GM21786 (cell line): ENCODE measurements around the gene MNX1.

Experiments used
- ATAC-seq: cut with Tn5 transposase; IDR thresholded peaks from one replicate; pipeline ENCODE4 v1.9.1; 2021; ENCODE audit not compliant: unreplicated experiment

Gene MNX1

GRCh38 chr7:157033483-157034473 is 23.3 kb upstream of the MNX1 start:
- ATAC-seq = no peak

GRCh38 chr7:157032644-157033482 is 22.4 kb upstream of the MNX1 start:
- ATAC-seq = no peak

GRCh38 chr7:157032128-157032527 is 21.7 kb upstream of the MNX1 start:
- ATAC-seq = no peak

GRCh38 chr7:157028199-157028903 is 17.9 kb upstream of the MNX1 start:
- no peak for ATAC-seq

- no peak for ATAC-seq
Measured at GRCh38 chr7:157027568-157028198, 17.2 kb upstream of the MNX1 start.

GRCh38 chr7:157024716-157025115 is 14.3 kb upstream of the MNX1 start:
- ATAC-seq = no peak

GRCh38 chr7:157023589-157023905 is 13.1 kb upstream of the MNX1 start:
- ATAC-seq = no peak

GRCh38 chr7:157022681-157023588 is 12.5 kb upstream of the MNX1 start:
- no peak for ATAC-seq

- no peak for ATAC-seq
Measured at GRCh38 chr7:157021871-157022680, 11.6 kb upstream of the MNX1 start.

GRCh38 chr7:157021071-157021870 is 10.8 kb upstream of the MNX1 start:
- no peak for ATAC-seq

- no peak for ATAC-seq
Measured at GRCh38 chr7:157020514-157021070, 10.1 kb upstream of the MNX1 start.

- no peak for ATAC-seq
Measured at GRCh38 chr7:157019718-157020451, 9.4 kb upstream of the MNX1 start.

- no peak for ATAC-seq
Measured at GRCh38 chr7:157018997-157019608, 8.6 kb upstream of the MNX1 start.

GRCh38 chr7:157018328-157018996 is 8.0 kb upstream of the MNX1 start:
- no peak for ATAC-seq

- no peak for ATAC-seq
Measured at GRCh38 chr7:157017603-157018327, 7.3 kb upstream of the MNX1 start.

GRCh38 chr7:157017149-157017548 is 6.7 kb upstream of the MNX1 start:
- no peak for ATAC-seq
